ENCODE measurements around the gene MGAT5B. TPM values are rescaled to one million over a fixed set of nuclear protein-coding genes. Genes with fewer than 3 reads are reported as not detected.

Gene MGAT5B
- total RNA-seq, 1 donor from 2014 or later: 0.40 TPM

GRCh38 chr17:76987486-76988093 lies 119.4 kb downstream of the MGAT5B start:
- Mint-ChIP-seq H3K4me3 (ENCODE audit: unreplicated experiment) (no peak overlapping the region), H3K27me3 (ENCODE audit: unreplicated experiment) (peaks cover 18% of the 10 kb centered on the region), H3K36me3 (ENCODE audit: unreplicated experiment) (no peaks in the 10 kb centered on the region), H3K27ac (ENCODE audit: unreplicated experiment) (no peak overlapping the region), H3K4me1 (ENCODE audit: unreplicated experiment) (no peaks in the 10 kb centered on the region), H3K9me3 (ENCODE audit: unreplicated experiment) (no peaks in the 10 kb centered on the region)
- no peak for TF ChIP-seq CTCF (IDR thresholded peaks at IDR 0.05)
- no peak for DNase-seq (ENCODE audit: extremely low spot score, unreplicated experiment)

GRCh38 chr17:76988796-76989195 lies 120.6 kb downstream of the MGAT5B start:
- Mint-ChIP-seq H3K4me3 (ENCODE audit: unreplicated experiment) (no peak overlapping the region), H3K27ac (ENCODE audit: unreplicated experiment) (no peak overlapping the region), H3K4me1 (ENCODE audit: unreplicated experiment) (no peaks in the 10 kb centered on the region), H3K9me3 (ENCODE audit: unreplicated experiment) (no peaks in the 10 kb centered on the region), H3K27me3 (ENCODE audit: unreplicated experiment) (peaks cover 18% of the 10 kb centered on the region), H3K36me3 (ENCODE audit: unreplicated experiment) (no peaks in the 10 kb centered on the region)
- no peak for DNase-seq (ENCODE audit: extremely low spot score, unreplicated experiment)
- TF ChIP-seq CTCF (IDR thresholded peaks at IDR 0.05): no peak

GRCh38 chr17:76989519-76989918 lies 121.3 kb downstream of the MGAT5B start:
- Mint-ChIP-seq H3K27me3 (ENCODE audit: unreplicated experiment) (peaks cover 25% of the 10 kb centered on the region), H3K36me3 (ENCODE audit: unreplicated experiment) (no peaks in the 10 kb centered on the region), H3K9me3 (ENCODE audit: unreplicated experiment) (no peaks in the 10 kb centered on the region), H3K4me1 (ENCODE audit: unreplicated experiment) (no peaks in the 10 kb centered on the region), H3K4me3 (ENCODE audit: unreplicated experiment) (no peak overlapping the region), H3K27ac (ENCODE audit: unreplicated experiment) (no peak overlapping the region)
- no peak for TF ChIP-seq CTCF (IDR thresholded peaks at IDR 0.05)
- no peak for DNase-seq (ENCODE audit: extremely low spot score, unreplicated experiment)

- Mint-ChIP-seq H3K4me3 (ENCODE audit: unreplicated experiment) (no peak overlapping the region), H3K27me3 (ENCODE audit: unreplicated experiment) (peaks cover 39% of the 10 kb centered on the region), H3K36me3 (ENCODE audit: unreplicated experiment) (no peaks in the 10 kb centered on the region), H3K9me3 (ENCODE audit: unreplicated experiment) (no peaks in the 10 kb centered on the region), H3K27ac (ENCODE audit: unreplicated experiment) (no peak overlapping the region), H3K4me1 (ENCODE audit: unreplicated experiment) (no peaks in the 10 kb centered on the region)
- no peak for DNase-seq (ENCODE audit: extremely low spot score, unreplicated experiment)
- TF ChIP-seq CTCF (IDR thresholded peaks at IDR 0.05): no peak
These were observed 124.7 kb downstream of the MGAT5B start for GRCh38 chr17:76992891-76993290.

- no peak for TF ChIP-seq CTCF (IDR thresholded peaks at IDR 0.05)
- no peaks in the 10 kb centered on the region for H3K4me1 Mint-ChIP-seq (ENCODE audit: unreplicated experiment)
- H3K4me3 Mint-ChIP-seq (ENCODE audit: unreplicated experiment): no peak overlapping the region
- H3K27me3 Mint-ChIP-seq (ENCODE audit: unreplicated experiment): peaks cover 41% of the 10 kb centered on the region
- H3K9me3 Mint-ChIP-seq (ENCODE audit: unreplicated experiment): no peaks in the 10 kb centered on the region
- no peak for DNase-seq (ENCODE audit: extremely low spot score, unreplicated experiment)
- H3K27ac Mint-ChIP-seq (ENCODE audit: unreplicated experiment): no peak overlapping the region
- no peaks in the 10 kb centered on the region for H3K36me3 Mint-ChIP-seq (ENCODE audit: unreplicated experiment)
These were observed 125.4 kb downstream of the MGAT5B start for GRCh38 chr17:76993651-76994050.

Measured in osteocyte (in vitro differentiated cells).